Vagina (tissue), 2 donors: Measurements from ENCODE around the gene TMIE. TPM values are rescaled to one million over a fixed set of nuclear protein-coding genes. Genes with fewer than 3 reads are reported as not detected.

Source experiments
- DNase-seq, 2 donors: peaks; one replicate each; pipeline ENCODE4 v3.0.0-alpha.2; 2017; ENCODE audit errors: extremely low spot score in 2 of 2
- H3K27ac ChIP-seq: fragments of 200-600 bp; sonication (generic); one replicate; pipeline ENCODE4 v1.5.1; 2019
- H3K27me3 ChIP-seq: fragments of 200-600 bp; sonication (generic); one replicate; pipeline ENCODE4 v1.5.1; 2019
- H3K36me3 ChIP-seq, 2 donors: fragments of 200-600 bp; sonication (generic); one replicate each; pipeline ENCODE4 v1.5.1; 2017 to 2019
- H3K4me1 ChIP-seq: fragments of 200-600 bp; sonication (generic); one replicate; pipeline ENCODE4 v1.5.1; 2019
- H3K4me3 ChIP-seq, 2 donors: fragments of 200-600 bp; sonication (generic); 1 replicate in 1 of 2; 2 replicates in 1 of 2; pipeline ENCODE4 v1.5.1; 2016 to 2019
- H3K9me3 ChIP-seq: fragments of 200-600 bp; sonication (generic); one replicate; pipeline ENCODE4 v1.5.1; 2019
- POLR2A ChIP-seq, 2 donors: fragments of 450-650 bp; IDR thresholded peaks; one replicate each; pipeline ENCODE4 v1.6.1; 2017; ENCODE audit warnings: antibody characterized with exemption in 2 of 2, mild to moderate bottlenecking in 2 of 2, moderate library complexity in 2 of 2
- POLR2AphosphoS5 ChIP-seq, 2 donors: sonication (generic); formaldehyde crosslinking; IDR thresholded peaks; one replicate each; pipeline ENCODE4 v1.9.0; 2017; ENCODE audit warnings: antibody characterized with exemption in 2 of 2, mild to moderate bottlenecking in 2 of 2, low read depth in 1 of 2; ENCODE audit not compliant: insufficient read depth in 1 of 2
- intact Hi-C: fragments of 100-400 bp; cut with DNase I; formaldehyde crosslinking; loops from one replicate; pipeline ENCODE4 v1.15.1; 2023
- total RNA-seq: library from RNA; depleted of rRNA; stranded (reverse); fragments of >200 nt; gene quantifications from one replicate; pipeline ENCODE4 v1.2.3, GENCODE V29; 2016
- TF ChIP-seq, protein P1 (sequence below), 3 experiments: fragments of 450-650 bp in 2 of 3; fragments of 200-600 bp in 1 of 3; sonication (generic) in 1 of 3; IDR thresholded peaks; one replicate each; pipeline ENCODE4 v1.5.1; 2017 to 2019; ENCODE audit warnings: antibody characterized with exemption in 3 of 3, mild to moderate bottlenecking in 2 of 3, moderate library complexity in 2 of 3

TMIE gene
- total RNA-seq, 1 donor from 2014 or later = 0.74 TPM

DNA sequence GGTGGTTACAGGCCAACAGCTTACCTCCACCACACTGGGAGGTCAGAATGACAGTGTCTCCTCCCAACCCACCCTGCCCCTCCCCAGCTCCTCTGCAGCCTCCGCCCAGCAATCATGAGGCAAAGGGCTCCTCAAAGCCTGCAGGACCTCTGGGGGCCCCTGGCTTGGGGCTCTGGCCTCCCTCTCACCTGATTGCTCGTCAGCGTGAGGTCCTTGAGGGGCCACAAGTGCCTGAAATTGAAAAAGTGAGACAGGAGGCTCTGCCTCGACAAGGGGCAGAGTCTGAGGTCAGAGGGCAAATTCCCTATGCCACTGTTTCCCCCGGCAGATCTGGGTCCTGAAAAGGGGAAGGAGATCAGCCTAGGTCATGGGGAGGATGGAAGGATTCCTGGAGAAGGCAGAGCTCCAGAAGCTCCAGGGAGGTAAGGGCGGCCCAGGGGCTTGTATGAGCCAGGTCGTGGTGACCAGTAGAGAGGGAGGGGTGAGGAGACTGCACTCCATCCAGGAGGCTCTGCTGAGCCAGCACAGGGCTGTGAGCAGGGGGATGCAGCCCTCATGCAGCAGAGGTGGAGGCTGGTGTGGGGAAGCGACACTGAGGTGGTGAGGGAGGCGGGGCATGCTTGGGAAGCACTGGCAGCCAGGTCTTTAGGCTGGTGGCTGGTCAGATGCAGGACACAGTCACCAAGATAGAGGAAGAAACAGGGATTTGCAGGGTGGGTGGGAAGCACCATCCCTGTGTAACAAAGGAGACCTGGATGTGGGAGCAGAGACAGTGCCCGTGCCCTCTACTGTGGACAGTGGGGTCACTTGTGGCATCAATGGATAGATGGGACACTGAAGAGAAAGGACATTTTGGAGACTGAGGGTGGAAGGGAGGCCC, 27.8 kb upstream of the TMIE start:
- Histone ChIP-seq H3K27ac (no peak overlapping the region), H3K9me3 (no peaks in the 10 kb centered on the region), H3K36me3 (peaks cover 0 to 7% of the 10 kb centered on the region in 2 donors), H3K4me3 (no peak overlapping the region), H3K27me3 (no peaks in the 10 kb centered on the region), H3K4me1 (no peaks in the 10 kb centered on the region)
- TF ChIP-seq POLR2A (IDR thresholded peaks at IDR 0.05) (no peak), POLR2AphosphoS5 (IDR thresholded peaks at IDR 0.05; ENCODE audit: insufficient read depth in 1 of 2, low read depth in 1 of 2) (no peak)
- TF ChIP-seq, protein P1, sequence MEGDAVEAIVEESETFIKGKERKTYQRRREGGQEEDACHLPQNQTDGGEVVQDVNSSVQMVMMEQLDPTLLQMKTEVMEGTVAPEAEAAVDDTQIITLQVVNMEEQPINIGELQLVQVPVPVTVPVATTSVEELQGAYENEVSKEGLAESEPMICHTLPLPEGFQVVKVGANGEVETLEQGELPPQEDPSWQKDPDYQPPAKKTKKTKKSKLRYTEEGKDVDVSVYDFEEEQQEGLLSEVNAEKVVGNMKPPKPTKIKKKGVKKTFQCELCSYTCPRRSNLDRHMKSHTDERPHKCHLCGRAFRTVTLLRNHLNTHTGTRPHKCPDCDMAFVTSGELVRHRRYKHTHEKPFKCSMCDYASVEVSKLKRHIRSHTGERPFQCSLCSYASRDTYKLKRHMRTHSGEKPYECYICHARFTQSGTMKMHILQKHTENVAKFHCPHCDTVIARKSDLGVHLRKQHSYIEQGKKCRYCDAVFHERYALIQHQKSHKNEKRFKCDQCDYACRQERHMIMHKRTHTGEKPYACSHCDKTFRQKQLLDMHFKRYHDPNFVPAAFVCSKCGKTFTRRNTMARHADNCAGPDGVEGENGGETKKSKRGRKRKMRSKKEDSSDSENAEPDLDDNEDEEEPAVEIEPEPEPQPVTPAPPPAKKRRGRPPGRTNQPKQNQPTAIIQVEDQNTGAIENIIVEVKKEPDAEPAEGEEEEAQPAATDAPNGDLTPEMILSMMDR (IDR thresholded peaks at IDR 0.05) = no peak
- intact Hi-C loops = no loop called here
- DNase-seq = no peak

- Histone ChIP-seq H3K36me3 (peaks cover 0 to 7% of the 10 kb centered on the region in 2 donors), H3K9me3 (no peaks in the 10 kb centered on the region), H3K4me3 (no peak overlapping the region), H3K4me1 (no peaks in the 10 kb centered on the region), H3K27me3 (no peaks in the 10 kb centered on the region), H3K27ac (no peak overlapping the region)
- intact Hi-C loops = no loop called here
- TF ChIP-seq POLR2AphosphoS5 (IDR thresholded peaks at IDR 0.05; ENCODE audit: insufficient read depth in 1 of 2, low read depth in 1 of 2) (no peak), POLR2A (IDR thresholded peaks at IDR 0.05) (no peak)
- TF ChIP-seq, protein P1 (IDR thresholded peaks at IDR 0.05) = no peak
- DNase-seq = no peak
Measured at GRCh38 chr3:46674031-46674845, 27.0 kb upstream of the TMIE start.

DNA sequence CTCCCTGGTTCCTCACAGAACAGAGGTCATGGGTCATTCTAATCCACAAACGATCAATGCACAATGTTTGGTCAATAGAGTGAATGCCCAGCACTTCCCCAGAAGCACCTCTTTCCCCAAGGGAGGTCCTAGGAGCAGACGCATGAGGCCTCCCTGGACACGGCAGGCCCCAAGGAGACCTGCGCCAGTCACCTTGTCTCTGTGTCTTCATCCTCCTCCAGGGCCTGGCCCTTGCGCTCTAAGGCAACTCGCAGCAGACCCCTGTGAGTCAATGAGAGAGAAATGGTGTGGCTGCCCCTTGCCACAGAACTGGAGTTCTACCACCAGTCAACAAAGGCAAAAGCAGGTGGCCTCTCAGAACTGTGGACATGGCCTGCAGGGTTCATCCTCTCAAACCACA, 25.8 kb upstream of the TMIE start:
- Histone ChIP-seq H3K4me3 (no peak overlapping the region), H3K27ac (no peak overlapping the region), H3K4me1 (no peaks in the 10 kb centered on the region), H3K36me3 (peaks cover 0 to 7% of the 10 kb centered on the region in 2 donors), H3K27me3 (no peaks in the 10 kb centered on the region), H3K9me3 (no peaks in the 10 kb centered on the region)
- no peak for TF ChIP-seq POLR2AphosphoS5 (IDR thresholded peaks at IDR 0.05; ENCODE audit: insufficient read depth in 1 of 2, low read depth in 1 of 2)
- TF ChIP-seq, protein P1 (IDR thresholded peaks at IDR 0.05) = no peak
- TF ChIP-seq POLR2A (IDR thresholded peaks at IDR 0.05) = no peak
- intact Hi-C loops = no loop called here
- no peak for DNase-seq

DNA sequence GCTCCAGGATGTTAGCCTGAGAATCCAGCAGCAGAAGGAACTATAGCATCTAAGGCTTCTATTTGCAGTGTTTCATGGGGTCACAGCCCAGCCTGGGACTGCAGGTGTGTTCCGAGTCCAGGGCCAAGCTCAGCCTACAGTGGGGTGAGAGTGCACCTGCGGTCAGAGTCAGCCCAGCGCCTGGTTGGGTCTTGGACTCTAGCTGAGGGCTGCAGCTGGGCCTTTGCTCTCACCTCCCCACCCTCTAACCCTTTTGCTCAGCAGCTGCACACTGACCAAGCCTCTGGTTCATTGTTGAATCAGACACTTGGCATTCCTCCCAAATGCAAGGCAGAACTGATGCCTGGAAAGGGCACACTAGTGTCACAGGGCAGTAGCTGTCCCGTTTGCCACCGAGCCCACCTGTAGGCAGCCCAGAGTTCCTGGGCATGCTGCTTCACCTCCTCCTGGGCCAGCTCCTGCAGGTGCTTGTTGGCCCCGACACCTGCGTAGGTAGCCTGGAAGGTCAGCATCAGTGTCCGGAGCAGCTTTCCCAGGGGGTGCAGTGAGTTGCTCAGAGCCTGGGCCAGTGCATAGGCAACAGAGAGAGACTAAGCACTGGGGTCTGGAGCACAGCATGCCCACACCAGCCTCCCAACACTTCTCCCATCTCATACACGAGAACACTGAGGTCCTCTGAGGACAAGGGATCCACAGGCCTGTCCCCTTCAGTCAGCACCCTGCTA, 25.2 kb upstream of the TMIE start:
- Histone ChIP-seq H3K9me3 (no peaks in the 10 kb centered on the region), H3K27ac (no peak overlapping the region), H3K4me3 (no peak overlapping the region), H3K36me3 (peaks cover 0 to 7% of the 10 kb centered on the region in 2 donors), H3K27me3 (no peaks in the 10 kb centered on the region), H3K4me1 (no peaks in the 10 kb centered on the region)
- TF ChIP-seq, protein P1 (IDR thresholded peaks at IDR 0.05) = no peak
- no peak for TF ChIP-seq POLR2A (IDR thresholded peaks at IDR 0.05)
- no peak for DNase-seq
- intact Hi-C loops = no loop called here
